Measurements from ENCODE around the gene MCCD1. TPM values are rescaled to one million over a fixed set of nuclear protein-coding genes. Genes with fewer than 3 reads are reported as not detected.

Gene MCCD1
- total RNA-seq, 1 experiment from 2014 or later = not detected

GRCh38 chr6:31577579-31577966, 48.8 kb downstream of the MCCD1 start:
- Histone ChIP-seq H3K79me2 (ENCODE audit: insufficient read depth, low read length) (no peaks in the 10 kb centered on the region), H4K5ac (ENCODE audit: insufficient read length, low read depth, low read length) (no peak overlapping the region), H2BK15ac (ENCODE audit: low read depth, low read length) (no peak overlapping the region), H2AK5ac (ENCODE audit: insufficient read length, low read length) (no peak overlapping the region), H2BK20ac (ENCODE audit: low read depth, low read length, poor library complexity, severe bottlenecking) (no peak overlapping the region), H4K91ac (ENCODE audit: insufficient read length, low read depth, low read length) (no peak overlapping the region), H2AFZ (ENCODE audit: low read length) (no peak overlapping the region), H3K23ac (ENCODE audit: insufficient read length, low read depth, low read length) (no peak overlapping the region), H3K4me2 (ENCODE audit: insufficient read depth, insufficient read length, low read length) (no peak overlapping the region), H3K4me1 (ENCODE audit: insufficient read depth, low read length) (peaks cover 2% of the 10 kb centered on the region; the same call in 1 of the 2 replicates), H3K4ac (ENCODE audit: low read depth, low read length) (no peak overlapping the region), H2BK120ac (ENCODE audit: low read depth, low read length, poor library complexity, severe bottlenecking) (no peak overlapping the region), H3K79me1 (ENCODE audit: insufficient read depth, low read depth, low read length, poor library complexity, severe bottlenecking) (no peaks in the 10 kb centered on the region), H2BK12ac (ENCODE audit: insufficient read length, low read depth, low read length) (no peak overlapping the region), H3K9ac (ENCODE audit: extremely low read depth, insufficient read length, low read length) (no peak overlapping the region), H3K14ac (ENCODE audit: insufficient read depth, low read length) (no peak overlapping the region), H3K56ac (ENCODE audit: insufficient read length, low read depth, low read length) (no peak overlapping the region), H2BK5ac (ENCODE audit: insufficient read length, low read length) (no peak overlapping the region), H3K9me3 (ENCODE audit: control insufficient read depth, low read depth, low read length) (no peaks in the 10 kb centered on the region), H3K27me3 (ENCODE audit: insufficient read depth, low read length) (no peaks in the 10 kb centered on the region), H4K8ac (replicated peaks; ENCODE audit: insufficient read length, low read depth, low read length) (no peak overlapping the region), H3T11ph (ENCODE audit: low read length) (no peak overlapping the region), H3K18ac (ENCODE audit: insufficient read length, low read depth, low read length) (no peak overlapping the region), H3K23me2 (ENCODE audit: insufficient read length, low read depth, low read length, poor library complexity, severe bottlenecking) (peaks cover 11% of the 10 kb centered on the region), H4K20me1 (ENCODE audit: control insufficient read depth, insufficient read depth, insufficient read length) (no peaks in the 10 kb centered on the region), H3K27ac (ENCODE audit: insufficient read length, low read depth, low read length) (no peak overlapping the region)
- DNase-seq = no peak
- H3K36me3 Mint-ChIP-seq (ENCODE audit: insufficient read depth in 1 of 3, low read depth in 3 of 3) = no peaks in the 10 kb centered on the region
- H3K27ac Mint-ChIP-seq = no peak overlapping the region
- H3K4me1 Mint-ChIP-seq = peaks cover 37 to 41% of the 10 kb centered on the region in 2 experiments
- WGBS (ENCODE audit: extremely low coverage, insufficient read length, low lambda C conversion rate) = no CpG with 5 or more reads among the region's 3 CpGs
- H3K4me3 Mint-ChIP-seq = no peak overlapping the region
- peaks cover 47% of the 10 kb centered on the region for H3K27me3 Mint-ChIP-seq (ENCODE audit: low read depth)
- no peaks in the 10 kb centered on the region; a peak in 2 of 5 replicates for H3K9me3 Mint-ChIP-seq
- TF ChIP-seq, protein P1, sequence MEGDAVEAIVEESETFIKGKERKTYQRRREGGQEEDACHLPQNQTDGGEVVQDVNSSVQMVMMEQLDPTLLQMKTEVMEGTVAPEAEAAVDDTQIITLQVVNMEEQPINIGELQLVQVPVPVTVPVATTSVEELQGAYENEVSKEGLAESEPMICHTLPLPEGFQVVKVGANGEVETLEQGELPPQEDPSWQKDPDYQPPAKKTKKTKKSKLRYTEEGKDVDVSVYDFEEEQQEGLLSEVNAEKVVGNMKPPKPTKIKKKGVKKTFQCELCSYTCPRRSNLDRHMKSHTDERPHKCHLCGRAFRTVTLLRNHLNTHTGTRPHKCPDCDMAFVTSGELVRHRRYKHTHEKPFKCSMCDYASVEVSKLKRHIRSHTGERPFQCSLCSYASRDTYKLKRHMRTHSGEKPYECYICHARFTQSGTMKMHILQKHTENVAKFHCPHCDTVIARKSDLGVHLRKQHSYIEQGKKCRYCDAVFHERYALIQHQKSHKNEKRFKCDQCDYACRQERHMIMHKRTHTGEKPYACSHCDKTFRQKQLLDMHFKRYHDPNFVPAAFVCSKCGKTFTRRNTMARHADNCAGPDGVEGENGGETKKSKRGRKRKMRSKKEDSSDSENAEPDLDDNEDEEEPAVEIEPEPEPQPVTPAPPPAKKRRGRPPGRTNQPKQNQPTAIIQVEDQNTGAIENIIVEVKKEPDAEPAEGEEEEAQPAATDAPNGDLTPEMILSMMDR (conservative IDR thresholded peaks at IDR 0.05) = no peak

Measured in H9 (cell line).